ENCODE data around the gene IFNAR1.
"Not testable (repeated sequence)": the region's sequence is repeated elsewhere in the genome, so short reads cannot be mapped to it uniquely, and the experiment has no call there.

Gene IFNAR1

DNA sequence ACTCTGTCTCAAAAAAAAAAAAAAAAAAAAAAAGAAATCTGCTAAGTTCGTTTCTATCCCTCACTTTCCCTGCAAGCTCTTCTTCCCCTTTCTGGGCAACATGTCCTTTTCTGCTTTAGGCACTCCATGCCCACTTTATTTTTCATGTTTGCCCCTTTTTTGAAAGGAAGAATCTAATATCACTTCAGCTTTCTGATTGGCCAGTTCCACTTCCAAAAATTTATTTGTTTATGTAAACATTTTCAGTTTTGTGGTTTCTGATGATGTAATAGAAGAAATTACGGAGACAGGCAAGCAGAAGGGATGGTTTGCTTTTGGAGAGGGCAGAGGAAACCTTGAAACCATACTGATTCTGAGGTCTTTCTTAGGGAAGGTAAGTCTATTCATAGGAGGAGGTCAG is 15.1 kb downstream of the IFNAR1 start:
- no peak for DNase-seq (ENCODE audit: low read depth in 2 of 3, low spot score in 1 of 3)

DNA sequence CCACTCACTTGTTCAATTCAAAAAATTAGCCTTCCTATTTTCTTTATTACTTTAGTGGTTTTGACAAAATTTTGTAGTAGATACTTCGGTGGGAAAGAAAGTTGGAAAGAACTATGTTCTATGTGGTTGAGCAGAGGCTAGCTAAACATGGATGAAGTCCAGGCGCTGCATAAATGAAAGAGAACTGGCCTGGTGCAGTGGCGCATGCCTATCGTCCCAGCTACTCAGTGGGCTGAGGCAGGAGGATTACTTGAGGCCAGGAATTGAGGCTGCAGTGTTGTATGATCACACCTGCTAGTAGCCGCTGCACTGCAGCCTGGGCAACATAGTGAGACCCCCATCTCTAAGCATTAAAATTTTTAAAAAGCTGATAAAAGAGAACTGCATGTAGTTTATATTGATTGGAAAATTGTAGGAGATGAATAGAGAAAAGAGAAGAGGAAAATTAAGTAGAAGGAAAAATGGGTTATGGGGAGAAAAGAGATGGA is 21.0 kb downstream of the IFNAR1 start:
- DNase-seq (ENCODE audit: low read depth in 2 of 3, low spot score in 1 of 3), result no peak

DNA sequence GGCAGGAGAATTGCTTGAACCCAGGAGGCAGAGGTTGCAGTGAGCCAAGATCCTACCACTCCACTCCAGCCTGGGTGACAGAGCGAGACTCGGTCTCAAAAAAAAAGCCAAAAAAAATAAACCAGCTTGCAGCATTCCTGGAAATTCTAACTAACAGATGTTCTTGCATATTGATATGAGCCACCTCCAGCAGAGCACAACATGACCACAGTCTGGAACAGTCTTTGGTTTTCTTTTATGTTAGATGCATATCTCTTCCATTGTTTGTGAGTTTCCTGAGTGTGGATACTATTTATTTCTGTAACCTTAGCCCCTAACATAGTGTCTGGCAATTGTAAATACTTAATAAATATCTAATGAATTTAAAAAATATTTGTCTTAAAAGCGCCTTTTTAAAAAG is 23.9 kb downstream of the IFNAR1 start:
- DNase-seq (ENCODE audit: low read depth in 2 of 3, low spot score in 1 of 3), result no peak

DNA sequence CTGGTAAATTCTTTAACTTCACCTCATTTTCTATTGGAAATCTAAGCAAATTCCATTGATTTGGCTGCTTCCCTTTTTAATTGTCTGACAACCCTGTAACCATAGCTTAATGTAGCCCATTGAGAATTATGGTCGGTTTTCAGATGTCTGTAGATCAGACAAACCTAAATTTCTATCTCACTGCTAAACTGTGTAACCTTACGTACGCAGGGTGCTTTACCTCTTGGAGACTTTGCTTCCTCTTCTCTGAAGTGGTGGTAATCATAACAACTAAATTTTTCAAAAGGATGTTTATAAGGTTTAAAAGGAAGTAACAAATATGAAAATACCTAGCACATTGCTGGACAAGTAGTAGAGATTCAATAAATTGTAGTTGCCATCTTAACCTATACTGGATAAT is 25.9 kb downstream of the IFNAR1 start:
- no peak for DNase-seq (ENCODE audit: low read depth in 2 of 3, low spot score in 1 of 3)

DNA sequence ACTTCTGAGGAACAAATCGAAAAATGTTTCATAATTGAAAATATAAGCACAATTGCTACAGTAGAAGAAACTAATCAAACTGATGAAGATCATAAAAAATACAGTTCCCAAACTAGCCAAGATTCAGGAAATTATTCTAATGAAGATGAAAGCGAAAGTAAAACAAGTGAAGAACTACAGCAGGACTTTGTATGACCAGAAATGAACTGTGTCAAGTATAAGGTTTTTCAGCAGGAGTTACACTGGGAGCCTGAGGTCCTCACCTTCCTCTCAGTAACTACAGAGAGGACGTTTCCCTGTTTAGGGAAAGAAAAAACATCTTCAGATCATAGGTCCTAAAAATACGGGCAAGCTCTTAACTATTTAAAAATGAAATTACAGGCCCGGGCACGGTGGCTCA is 30.6 kb downstream of the IFNAR1 start:
- DNase-seq (ENCODE audit: low read depth in 2 of 3, low spot score in 1 of 3), result no peak

DNA sequence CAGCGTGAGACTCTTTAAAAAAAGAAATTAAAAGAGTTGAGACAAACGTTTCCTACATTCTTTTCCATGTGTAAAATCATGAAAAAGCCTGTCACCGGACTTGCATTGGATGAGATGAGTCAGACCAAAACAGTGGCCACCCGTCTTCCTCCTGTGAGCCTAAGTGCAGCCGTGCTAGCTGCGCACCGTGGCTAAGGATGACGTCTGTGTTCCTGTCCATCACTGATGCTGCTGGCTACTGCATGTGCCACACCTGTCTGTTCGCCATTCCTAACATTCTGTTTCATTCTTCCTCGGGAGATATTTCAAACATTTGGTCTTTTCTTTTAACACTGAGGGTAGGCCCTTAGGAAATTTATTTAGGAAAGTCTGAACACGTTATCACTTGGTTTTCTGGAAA is 31.2 kb downstream of the IFNAR1 start:
- DNase-seq (ENCODE audit: low read depth in 2 of 3, low spot score in 1 of 3), result no peak

DNA sequence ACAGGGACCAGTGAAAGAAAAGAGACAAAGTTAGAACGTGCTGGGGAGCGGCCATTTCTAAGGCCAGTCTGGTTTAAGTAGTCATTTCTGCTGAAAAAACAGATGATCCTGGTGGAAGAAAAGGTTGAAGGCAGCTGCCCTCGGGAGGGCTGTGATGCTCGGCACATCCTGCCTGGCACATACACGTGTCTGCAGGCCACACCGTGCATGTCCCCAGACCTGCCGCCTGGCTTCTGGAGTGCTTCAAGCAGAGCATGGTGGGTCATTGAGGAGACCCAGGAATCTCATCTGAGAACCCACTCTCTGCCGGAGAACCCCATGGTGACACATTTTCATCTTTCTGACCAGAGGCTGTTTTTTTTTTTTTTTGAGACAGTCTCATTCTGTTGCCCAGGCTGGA is 32.4 kb downstream of the IFNAR1 start:
- no peak for DNase-seq (ENCODE audit: low read depth in 2 of 3, low spot score in 1 of 3)

DNA sequence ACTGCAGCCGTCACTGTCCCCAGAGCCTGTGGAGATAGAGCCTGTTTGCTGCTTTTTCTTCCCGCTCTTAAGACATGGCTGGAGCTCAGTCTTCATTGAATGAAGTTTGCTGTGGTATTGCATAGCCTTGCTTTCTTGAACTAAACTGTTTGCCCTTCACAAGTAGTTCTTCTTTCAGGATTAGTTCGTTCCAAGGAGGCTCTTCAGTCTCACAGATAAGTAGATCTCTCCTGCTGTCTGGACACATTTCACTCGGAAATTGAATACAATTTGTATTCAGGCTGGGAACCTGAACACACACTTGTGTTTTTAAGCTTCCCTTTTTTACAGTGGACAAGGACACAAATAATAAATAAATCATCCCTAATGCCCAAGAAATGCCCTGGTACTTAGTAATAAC is 34.7 kb downstream of the IFNAR1 start:
- DNase-seq (ENCODE audit: low read depth in 2 of 3, low spot score in 1 of 3), result no peak

DNA sequence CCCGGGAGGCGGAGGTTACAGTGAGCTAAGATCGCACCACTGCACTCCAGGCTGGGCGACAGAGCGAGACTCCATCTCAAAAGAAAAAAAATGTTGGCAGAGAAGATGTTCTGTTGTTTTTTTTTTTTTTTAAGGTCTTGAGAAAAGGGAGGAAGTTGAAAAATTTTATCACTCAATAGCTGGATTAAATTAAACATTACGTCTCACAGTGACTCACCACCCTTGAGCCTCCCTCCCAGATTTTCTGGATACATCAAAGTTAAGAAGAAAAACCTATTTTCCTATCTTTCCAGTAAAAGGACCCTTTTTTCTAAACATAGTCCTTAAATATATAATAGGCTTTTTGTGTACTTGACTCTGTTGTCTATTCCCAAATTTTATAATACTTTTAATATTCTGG is 35.5 kb downstream of the IFNAR1 start:
- no peak for DNase-seq (ENCODE audit: low read depth in 2 of 3, low spot score in 1 of 3)

DNA sequence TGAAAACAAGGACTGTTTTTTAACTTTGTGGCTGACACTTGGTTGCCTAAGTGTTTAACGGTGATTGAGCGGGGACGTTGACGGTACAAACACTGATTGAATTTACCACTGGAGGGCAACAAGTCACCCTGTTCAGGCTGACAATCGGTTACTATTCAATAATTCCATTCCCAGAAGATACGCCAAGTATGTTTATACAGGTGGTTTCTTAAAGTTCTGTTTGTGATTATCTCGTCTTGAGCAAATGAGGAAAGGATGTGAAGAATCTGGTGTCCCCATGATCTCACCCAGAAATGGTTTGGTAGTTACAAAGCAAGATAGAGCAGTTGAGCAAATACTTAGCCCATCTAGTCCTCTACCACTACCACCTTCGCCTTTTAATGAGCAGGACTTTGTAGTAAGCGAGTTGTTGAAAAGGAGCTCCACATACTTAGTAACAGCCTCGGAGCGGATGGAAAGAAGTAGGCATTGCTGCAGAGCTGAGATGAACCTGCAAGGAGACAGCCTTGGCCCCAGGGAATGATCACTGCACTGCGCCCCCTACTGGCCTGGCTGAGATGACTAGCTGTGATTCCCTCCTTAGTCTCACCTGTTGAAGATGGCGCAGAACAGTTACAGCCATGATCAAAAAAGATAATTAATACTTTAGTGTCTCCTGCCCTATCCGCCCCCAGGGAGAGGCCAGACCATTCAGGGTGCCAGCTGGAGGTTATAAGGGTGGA is 36.3 kb downstream of the IFNAR1 start:
- DNase-seq (ENCODE audit: low read depth in 2 of 3, low spot score in 1 of 3), result peak; percentile 79 to 95 (median 83)

DNA sequence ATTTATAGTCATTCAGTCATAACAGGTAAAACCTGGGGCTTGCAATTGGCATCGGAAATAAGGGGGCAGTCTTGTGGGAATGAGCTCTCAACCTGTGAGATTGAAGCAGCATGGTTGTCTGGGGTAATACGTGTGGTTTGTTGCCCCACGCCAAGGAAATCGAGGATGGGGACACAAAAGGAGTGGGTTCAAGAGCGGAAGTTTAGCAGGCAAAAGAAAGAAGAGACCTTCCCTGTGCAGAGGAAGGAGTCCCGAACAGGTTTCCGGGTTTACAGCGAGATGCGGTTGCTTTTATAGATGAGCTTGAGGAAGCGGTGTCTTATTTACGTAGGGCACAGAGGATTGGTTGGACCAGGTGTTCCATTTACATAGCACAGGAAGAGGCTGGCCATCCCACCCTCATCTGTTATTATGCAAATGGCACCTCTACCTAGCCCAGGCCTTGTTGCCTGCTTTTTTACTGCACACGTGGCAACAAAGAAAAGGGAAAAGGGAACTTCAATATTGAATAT is 37.3 kb downstream of the IFNAR1 start:
- DNase-seq (ENCODE audit: low read depth in 2 of 3, low spot score in 1 of 3), result peak in 1 of 3 donors; percentile 34

DNA sequence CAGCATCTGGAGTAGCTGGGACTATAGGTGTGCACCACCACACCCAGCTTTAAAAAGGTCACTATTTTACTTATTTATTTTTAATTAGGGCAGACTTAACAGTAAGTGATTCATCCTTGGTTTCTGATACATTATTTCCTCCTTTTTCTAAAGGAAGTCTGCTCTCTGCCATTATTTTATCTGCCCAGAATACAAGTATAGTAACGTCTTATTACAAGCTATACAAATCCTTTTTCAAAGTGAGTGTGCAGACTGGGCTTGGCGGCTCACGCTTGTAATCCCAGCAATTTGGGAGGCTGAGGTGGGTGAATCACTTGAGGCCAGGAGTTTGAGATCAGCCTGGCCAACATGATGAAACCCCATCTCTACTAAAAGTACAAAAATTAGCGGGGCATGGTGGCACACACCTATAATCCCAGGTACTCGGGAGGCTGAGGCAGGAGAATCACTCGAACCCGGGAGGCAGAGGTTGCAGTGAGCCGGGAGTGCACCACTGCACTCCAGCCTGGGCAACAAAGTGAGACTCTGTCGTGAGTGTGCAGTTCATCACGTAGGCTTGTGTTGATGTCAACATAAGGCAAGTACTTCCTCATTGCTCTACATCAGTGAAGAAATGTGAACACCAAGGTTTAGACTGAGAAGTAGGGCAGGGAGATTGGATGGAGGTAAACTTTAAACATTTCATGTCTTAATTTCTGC is 39.3 kb downstream of the IFNAR1 start:
- DNase-seq (ENCODE audit: low read depth in 2 of 3, low spot score in 1 of 3), result not testable (repeated sequence)

DNA sequence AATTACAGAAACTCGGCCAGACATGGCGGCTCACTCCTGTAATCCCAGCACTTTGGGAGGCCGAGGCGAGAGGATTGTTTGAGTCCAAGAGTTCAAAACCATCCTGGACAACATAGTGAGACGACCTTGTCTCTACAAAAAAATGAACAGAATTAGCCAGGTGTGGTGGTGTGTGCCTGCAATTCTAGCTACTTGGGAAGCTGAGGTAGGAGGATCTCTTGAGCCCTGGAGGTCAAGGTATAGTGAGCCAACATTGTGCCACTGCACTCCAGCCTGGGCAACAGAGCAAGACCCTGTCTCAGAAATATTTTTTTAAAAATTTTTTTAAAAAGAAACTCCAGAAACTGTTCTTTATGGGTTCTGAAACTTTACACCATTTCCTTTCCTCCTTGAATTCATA is 40.1 kb downstream of the IFNAR1 start:
- DNase-seq (ENCODE audit: low read depth in 2 of 3, low spot score in 1 of 3), result no peak

DNA sequence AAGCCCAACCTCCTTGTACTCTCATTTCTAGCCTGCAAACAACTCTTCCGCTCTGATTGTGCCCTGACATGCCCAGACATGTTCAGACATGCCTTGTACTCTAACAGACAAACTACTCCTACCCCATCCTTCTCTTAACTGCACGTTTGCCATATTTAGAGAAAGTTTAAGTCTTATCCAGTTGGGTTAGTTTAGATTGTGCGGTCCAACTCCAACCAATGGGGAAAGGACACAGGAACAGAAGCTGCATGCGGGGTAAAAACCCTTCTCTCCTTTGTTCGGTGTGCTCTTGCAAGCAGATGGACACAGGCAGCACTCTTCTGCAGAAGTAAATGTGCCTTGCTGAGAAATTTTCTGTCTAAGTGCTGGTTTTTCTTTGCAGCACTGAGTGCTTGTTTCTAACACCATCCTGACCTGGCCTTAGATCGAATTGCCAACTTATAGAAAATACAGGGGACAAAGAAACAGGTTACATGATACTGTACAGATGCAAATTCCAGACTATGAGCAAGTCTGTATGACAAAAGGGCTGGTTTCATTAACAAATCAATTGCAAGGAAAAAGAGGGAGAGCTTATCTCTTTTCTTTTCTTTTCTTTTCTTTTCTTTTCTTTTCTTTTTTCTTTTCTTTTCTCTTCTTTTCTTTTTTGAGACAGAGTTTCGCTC is 42.7 kb downstream of the IFNAR1 start:
- DNase-seq (ENCODE audit: low read depth in 2 of 3, low spot score in 1 of 3), result no peak

DNA sequence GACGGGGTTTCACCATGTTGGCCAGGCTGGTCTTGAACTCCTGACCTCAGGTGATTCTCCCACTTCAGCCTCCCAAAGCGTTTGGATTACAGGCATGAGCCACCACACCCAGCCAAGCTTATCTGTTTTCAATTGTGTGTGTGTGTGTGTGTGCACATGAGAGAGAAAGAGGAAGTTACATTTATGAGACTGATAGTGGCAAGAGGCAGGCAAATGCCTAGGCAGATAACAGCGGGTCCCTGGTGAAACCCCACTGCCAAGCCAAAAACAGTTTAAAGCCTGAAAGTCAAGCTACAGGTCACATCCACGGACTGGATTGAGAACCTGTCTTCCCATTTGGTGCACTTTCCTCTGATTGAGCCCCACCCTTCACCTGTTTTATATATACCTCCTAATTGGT is 43.4 kb downstream of the IFNAR1 start:
- DNase-seq (ENCODE audit: low read depth in 2 of 3, low spot score in 1 of 3), result no peak

DNA sequence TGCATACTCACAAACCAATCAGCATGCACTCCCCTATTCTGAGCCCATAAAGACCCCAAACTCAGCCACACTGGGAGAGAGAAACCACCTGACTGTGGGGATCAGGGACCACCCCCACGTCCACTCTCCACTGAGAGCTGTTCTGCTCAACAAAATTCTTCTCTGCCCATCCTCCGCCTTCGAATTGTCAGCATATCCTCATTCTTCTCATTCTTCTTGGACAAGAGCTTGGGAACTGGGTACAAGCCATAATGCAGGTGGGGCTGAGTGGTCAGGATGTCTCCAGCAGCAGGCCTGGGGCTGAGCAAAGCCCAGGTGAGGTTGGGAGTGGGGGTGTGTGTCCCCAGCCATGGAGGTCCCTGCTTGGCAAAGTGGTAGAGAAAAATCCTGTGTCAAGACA is 43.8 kb downstream of the IFNAR1 start:
- no peak for DNase-seq (ENCODE audit: low read depth in 2 of 3, low spot score in 1 of 3)

DNA sequence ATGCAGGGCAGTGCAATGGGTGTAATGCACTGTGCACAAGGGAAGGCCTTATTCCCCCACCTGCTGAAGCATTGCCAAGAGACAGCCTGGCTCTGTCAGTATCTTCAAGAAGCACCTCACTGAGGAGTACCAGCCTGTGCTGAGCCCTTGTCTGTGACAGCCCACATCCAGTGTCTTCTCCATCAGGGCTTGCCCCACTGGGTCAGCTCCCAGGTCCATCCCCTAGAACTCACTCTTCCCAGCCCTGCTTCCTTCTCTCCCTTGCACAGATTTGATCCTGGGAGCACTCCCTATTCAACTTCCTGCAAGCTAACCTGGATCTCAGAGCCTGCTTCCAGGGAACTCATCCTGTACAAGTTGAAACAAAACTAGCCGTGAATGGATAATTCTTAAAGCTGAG is 44.8 kb downstream of the IFNAR1 start:
- DNase-seq (ENCODE audit: low read depth in 2 of 3, low spot score in 1 of 3), result no peak

DNA sequence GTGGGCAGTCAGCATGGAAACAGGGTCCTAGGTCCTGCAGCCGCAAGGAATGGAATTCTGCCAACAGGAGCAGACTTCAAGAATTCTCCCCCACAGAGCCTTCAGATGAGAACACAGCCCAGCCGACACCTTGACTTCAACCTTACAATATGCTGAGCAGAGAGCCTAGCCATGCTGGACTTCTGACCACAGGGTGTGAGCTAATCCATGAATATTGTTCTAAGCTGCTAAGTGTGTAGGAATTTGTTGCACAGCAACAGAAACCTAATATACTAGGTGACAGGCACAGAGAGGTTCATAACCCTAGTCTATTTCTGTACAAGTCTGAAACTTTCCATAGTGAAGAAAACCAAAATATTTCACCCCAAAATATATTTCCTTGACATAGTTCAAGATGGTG is 45.5 kb downstream of the IFNAR1 start:
- no peak for DNase-seq (ENCODE audit: low read depth in 2 of 3, low spot score in 1 of 3)

DNA sequence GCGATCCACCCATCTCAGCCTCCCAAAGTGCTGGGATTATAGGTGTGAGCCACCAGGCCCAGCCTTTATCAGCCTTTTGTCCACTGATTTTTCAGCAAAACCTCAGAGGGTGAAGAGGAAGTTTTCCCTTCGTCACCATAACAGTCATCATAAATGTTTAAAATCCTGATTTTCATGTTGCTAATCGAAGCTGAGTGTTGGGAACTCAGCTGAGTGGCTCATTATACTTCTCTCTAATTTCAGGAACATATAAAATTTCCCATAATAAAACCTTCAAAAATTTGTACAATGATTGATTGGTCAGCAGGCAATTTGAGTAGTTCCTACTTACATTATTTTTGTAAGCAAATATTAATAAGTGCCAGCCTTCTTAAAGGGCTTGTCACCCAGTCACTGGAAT is 46.6 kb downstream of the IFNAR1 start:
- no peak for DNase-seq (ENCODE audit: low read depth in 2 of 3, low spot score in 1 of 3)

DNA sequence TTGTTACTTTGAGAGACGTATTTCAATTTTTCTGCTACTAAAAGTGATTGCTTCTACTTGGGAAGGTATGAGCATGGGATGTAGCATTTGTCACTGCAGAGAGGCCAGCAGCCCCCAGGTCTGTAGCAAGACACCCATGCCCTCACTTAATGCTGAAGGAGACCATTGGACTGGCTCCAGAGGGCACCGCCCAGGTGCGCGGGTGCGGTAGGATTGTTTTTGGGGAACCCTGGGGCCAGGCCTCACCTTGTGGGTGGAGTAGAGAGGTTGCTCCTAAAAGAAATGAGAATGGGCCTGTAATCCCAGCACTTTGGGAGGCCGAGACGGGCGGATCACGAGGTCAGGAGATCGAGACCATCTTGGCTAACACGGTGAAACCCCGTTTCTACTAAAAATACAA is 47.8 kb downstream of the IFNAR1 start:
- no peak for DNase-seq (ENCODE audit: low read depth in 2 of 3, low spot score in 1 of 3)

DNA sequence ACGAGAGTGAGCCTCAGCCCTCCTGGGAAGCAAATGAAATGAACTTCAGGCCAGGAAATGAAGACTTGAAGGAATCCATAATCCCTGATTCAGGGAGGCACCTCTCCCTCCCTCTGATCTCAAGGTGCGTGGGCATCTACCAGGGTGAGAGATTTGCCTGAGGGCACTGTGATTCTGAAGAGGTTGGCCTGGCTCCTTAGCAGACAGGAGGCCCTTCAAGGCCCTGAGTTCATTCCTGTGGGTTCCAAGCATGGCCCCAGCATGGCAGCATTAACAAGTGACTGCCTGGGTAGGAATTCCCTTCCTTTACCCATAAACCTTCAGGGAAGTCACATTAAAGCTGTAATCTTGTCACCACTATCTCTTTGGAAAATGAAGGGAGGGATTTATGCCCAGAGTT is 48.7 kb downstream of the IFNAR1 start:
- DNase-seq (ENCODE audit: low read depth in 2 of 3, low spot score in 1 of 3), result no peak

DNA sequence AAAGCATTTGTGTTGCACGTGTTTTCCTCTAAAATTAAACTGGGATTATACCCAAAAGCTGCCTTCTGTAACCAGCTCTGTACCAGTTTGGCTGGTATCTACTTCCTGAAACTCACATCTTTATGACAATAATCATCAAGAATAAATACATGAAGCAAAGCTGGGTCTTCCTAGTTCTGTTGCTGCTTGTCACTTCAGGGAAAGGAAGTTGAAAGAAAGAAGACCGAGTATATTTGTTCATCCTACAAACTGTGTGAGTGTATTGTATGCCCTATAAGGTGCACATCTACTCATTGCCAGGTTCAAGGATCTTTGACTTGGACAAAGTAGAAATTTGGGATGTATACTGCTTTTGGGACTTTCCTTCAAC is 49.3 kb downstream of the IFNAR1 start:
- DNase-seq (ENCODE audit: low read depth in 2 of 3, low spot score in 1 of 3), result no peak

Data from stimulated activated CD4-positive, alpha-beta T cell treated with anti-CD3 and anti-CD28 coated beads, Interleukin-12 subunit alpha, Interleukin-12 subunit beta, amount 100 ng/mL, for 48 hours (primary cell).